Measurements from ENCODE around the gene TMEM52B. TPM values are rescaled to one million over a fixed set of nuclear protein-coding genes. Genes with fewer than 3 reads are reported as not detected.

TMEM52B gene
- total and polyA plus RNA-seq, 2 of the 13 experiments (the other 11 are each of a cell fraction or from before 2014, with no cell fraction given), result not detected

GRCh38 chr12:10163084-10163483, 15.7 kb upstream of the TMEM52B start:
- Histone ChIP-seq H3K9ac (ENCODE audit: insufficient read depth, low read depth, low read length) (no peak overlapping the region), H3K27me3 (ENCODE audit: control insufficient read depth in 1 of 2, insufficient read depth in 2 of 2, low read length in 2 of 2) (no peaks in the 10 kb centered on the region), H3K79me2 (ENCODE audit: insufficient read depth, low read length) (no peaks in the 10 kb centered on the region), H2AFZ (ENCODE audit: low read length) (no peak overlapping the region), H3K4me3 (replicated peaks in 1 of 3; ENCODE audit: insufficient read depth in 1 of 3, low read depth in 2 of 3, low read length in 3 of 3) (no peak overlapping the region), H3K4me2 (ENCODE audit: low read depth, low read length) (no peak overlapping the region), H3K27ac (ENCODE audit: extremely low read length, insufficient read depth, low read length) (no peak overlapping the region), H3K36me3 (replicated peaks in 1 of 2; ENCODE audit: control insufficient read depth in 1 of 2, insufficient read depth in 2 of 2, low read length in 2 of 2) (no peaks in the 10 kb centered on the region), H3K4me1 (ENCODE audit: insufficient read depth, low read length) (no peaks in the 10 kb centered on the region), H4K20me1 (ENCODE audit: insufficient read depth, low read length) (no peaks in the 10 kb centered on the region), H3K9me3 (ENCODE audit: low read length) (no peaks in the 10 kb centered on the region)
- BruUV-seq (replicated peaks), result no TSS peak
- ChIA-PET CTCF (ENCODE audit: low intra/inter-chr PET ratio, low total read pairs) (no interaction called here), POLR2A (no interaction called here)
- intact Hi-C loops (cut with micrococcal nuclease; ENCODE audit: unreplicated experiment), result no loop called here
- no peak for ATAC-seq
- TF ChIP-seq KAT8 (CRISPR knock-in tag; IDR thresholded peaks at IDR 0.05), result no peak
- TF ChIP-seq NCOA2 (CRISPR knock-in tag; IDR thresholded peaks at IDR 0.05), result no peak
- no peak for TF ChIP-seq ZNF180 (CRISPR knock-in tag; IDR thresholded peaks at IDR 0.05; ENCODE audit: borderline replicate concordance, low read depth)
- no peak for TF ChIP-seq POLR2A (IDR thresholded peaks at IDR 0.05; ENCODE audit: insufficient read depth in 1 of 2, low read depth in 2 of 2, low read length in 2 of 2)
- no peak for TF ChIP-seq MTF2 (CRISPR knock-in tag; IDR thresholded peaks at IDR 0.05; ENCODE audit: borderline replicate concordance)
- TF ChIP-seq ZNF879 (CRISPR knock-in tag; IDR thresholded peaks at IDR 0.05), result no peak
- no peak for TF ChIP-seq CREM (IDR thresholded peaks at IDR 0.05)
- TF ChIP-seq CREM (CRISPR knock-in tag; IDR thresholded peaks at IDR 0.05), result no peak
- no peak for TF ChIP-seq IRF2 (CRISPR knock-in tag; IDR thresholded peaks at IDR 0.05)
- TF ChIP-seq ZNF431 (CRISPR knock-in tag; IDR thresholded peaks at IDR 0.05; ENCODE audit: borderline replicate concordance, low read depth), result no peak
- no peak for TF ChIP-seq GTF3A (CRISPR knock-in tag; conservative IDR thresholded peaks at IDR 0.05)
- TF ChIP-seq ZNF607 (CRISPR knock-in tag; IDR thresholded peaks at IDR 0.05; ENCODE audit: borderline replicate concordance), result no peak
- TF ChIP-seq ISL2 (CRISPR knock-in tag; IDR thresholded peaks at IDR 0.05), result no peak
- in situ Hi-C loops (cut with HindIII; ENCODE audit: extremely low pct_ligation_motif_present, low pct_unique_long_range_greater_than_20kb), result no loop called here
- DNase-seq (ENCODE audit: low spot score), result no peak
- 15% methylated on average over 3 of the region's 3 CpGs for WGBS (ENCODE audit: low lambda C conversion rate)
- FAIRE-seq, result no peak

- Histone ChIP-seq H3K36me3 (replicated peaks in 1 of 2; ENCODE audit: control insufficient read depth in 1 of 2, insufficient read depth in 2 of 2, low read length in 2 of 2) (no peaks in the 10 kb centered on the region), H3K4me1 (ENCODE audit: insufficient read depth, low read length) (no peaks in the 10 kb centered on the region), H3K27ac (ENCODE audit: extremely low read length, insufficient read depth, low read length) (no peak overlapping the region), H3K79me2 (ENCODE audit: insufficient read depth, low read length) (no peaks in the 10 kb centered on the region), H3K9ac (ENCODE audit: insufficient read depth, low read depth, low read length) (no peak overlapping the region), H4K20me1 (ENCODE audit: insufficient read depth, low read length) (no peaks in the 10 kb centered on the region), H3K4me2 (ENCODE audit: low read depth, low read length) (no peak overlapping the region), H3K9me3 (ENCODE audit: low read length) (no peaks in the 10 kb centered on the region), H2AFZ (ENCODE audit: low read length) (no peak overlapping the region), H3K4me3 (replicated peaks in 1 of 3; ENCODE audit: insufficient read depth in 1 of 3, low read depth in 2 of 3, low read length in 3 of 3) (no peak overlapping the region), H3K27me3 (ENCODE audit: control insufficient read depth in 1 of 2, insufficient read depth in 2 of 2, low read length in 2 of 2) (no peaks in the 10 kb centered on the region)
- DNase-seq (ENCODE audit: low spot score) (no peak), FAIRE-seq (no peak), ATAC-seq (no peak)
- POLR2A ChIA-PET, result no interaction called here
- 0% methylated on average over 1 of the region's 1 CpG for WGBS (ENCODE audit: low lambda C conversion rate)
- CTCF ChIA-PET (ENCODE audit: low intra/inter-chr PET ratio, low total read pairs), result no interaction called here
- in situ Hi-C loops (cut with HindIII; ENCODE audit: extremely low pct_ligation_motif_present, low pct_unique_long_range_greater_than_20kb), result no loop called here
- intact Hi-C loops (cut with micrococcal nuclease; ENCODE audit: unreplicated experiment), result no loop called here
- BruUV-seq (replicated peaks), result no TSS peak
- TF ChIP-seq NFRKB (IDR thresholded peaks at IDR 0.05) (no peak), ZNF709 (CRISPR knock-in tag; IDR thresholded peaks at IDR 0.05) (no peak), ZNF331 (CRISPR knock-in tag; IDR thresholded peaks at IDR 0.05) (no peak), ZNF256 (CRISPR knock-in tag; conservative IDR thresholded peaks at IDR 0.05) (no peak), RELA (CRISPR knock-in tag; IDR thresholded peaks at IDR 0.05) (no peak), IRF9 (CRISPR knock-in tag; IDR thresholded peaks at IDR 0.05; ENCODE audit: borderline replicate concordance) (no peak), MATR3 (CRISPR knock-in tag; IDR thresholded peaks at IDR 0.05) (no peak), BCL3 (CRISPR knock-in tag; IDR thresholded peaks at IDR 0.05) (no peak), ZNF569 (CRISPR knock-in tag; IDR thresholded peaks at IDR 0.05; ENCODE audit: borderline replicate concordance) (no peak), MAFK (conservative IDR thresholded peaks at IDR 0.05 in 1 of 2, IDR thresholded peaks at IDR 0.05 in 1 of 2; ENCODE audit: low read length in 2 of 2) (no peak)
These were observed 13.4 kb upstream of the TMEM52B start for GRCh38 chr12:10165421-10165820.

Measured in HepG2 (cell line).